GM10266 (cell line): ENCODE data around the gene SEC14L5.

Source experiments
- DNase-seq: peaks from one replicate; pipeline ENCODE4 v3.0.0; 2012; ENCODE audit errors: extremely low spot score
- CTCF ChIP-seq: IDR thresholded peaks from 2 replicates; pipeline ENCODE4 v1.5.1; 2012; ENCODE audit warnings: mild to moderate bottlenecking, low read depth; ENCODE audit not compliant: control insufficient read depth, insufficient read depth; ENCODE audit errors: missing control alignments

The SEC14L5 gene

GRCh38 chr16:5046914-5047313 is 88.8 kb downstream of the SEC14L5 start:
- no peak for TF ChIP-seq CTCF
- DNase-seq: no peak

- no peak for DNase-seq
- TF ChIP-seq CTCF: no peak
These were observed 97.0 kb downstream of the SEC14L5 start for GRCh38 chr16:5054876-5055865.

DNA sequence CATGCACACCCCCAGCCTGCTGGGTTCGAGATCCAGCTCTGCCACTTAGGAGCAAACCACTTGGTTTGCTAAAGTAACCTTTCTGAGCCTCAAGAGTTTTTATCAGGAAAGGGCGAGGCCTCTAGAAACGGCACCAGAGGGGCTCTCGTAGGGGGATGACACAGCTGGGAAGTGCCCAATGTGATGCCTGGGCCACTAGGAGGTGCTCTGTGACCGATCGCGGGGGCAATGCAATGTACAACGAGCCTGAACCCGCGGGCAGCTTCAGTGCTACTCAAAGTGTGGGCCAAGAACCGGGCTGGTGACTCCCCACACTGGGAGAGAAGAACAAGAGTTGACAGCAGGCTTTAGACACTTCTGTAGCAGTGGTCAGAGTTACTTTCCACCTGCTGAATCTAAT is 98.2 kb downstream of the SEC14L5 start:
- TF ChIP-seq CTCF: peak; percentile 70
- peak; percentile 60 for DNase-seq

DNA sequence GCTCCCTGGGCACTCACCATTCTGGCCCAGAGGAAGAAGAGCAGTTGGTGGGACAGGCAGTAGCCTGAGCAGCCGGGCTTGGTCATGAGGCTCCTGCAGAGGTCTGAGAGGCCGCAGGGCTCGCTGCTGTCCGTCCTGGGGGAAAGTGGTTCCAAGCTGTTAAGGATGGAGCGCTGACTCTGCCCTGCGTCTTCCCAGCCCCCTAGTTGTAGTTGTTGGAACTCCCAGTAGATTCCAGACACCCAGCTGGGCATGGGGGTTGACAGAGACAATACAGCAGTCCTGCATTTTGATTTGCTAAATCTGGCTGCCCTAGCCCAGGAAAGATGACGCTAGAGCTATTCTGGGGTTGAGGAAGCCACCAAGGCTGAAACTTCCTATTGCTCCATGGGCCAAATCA is 100.3 kb downstream of the SEC14L5 start:
- no peak for TF ChIP-seq CTCF
- no peak for DNase-seq

DNA sequence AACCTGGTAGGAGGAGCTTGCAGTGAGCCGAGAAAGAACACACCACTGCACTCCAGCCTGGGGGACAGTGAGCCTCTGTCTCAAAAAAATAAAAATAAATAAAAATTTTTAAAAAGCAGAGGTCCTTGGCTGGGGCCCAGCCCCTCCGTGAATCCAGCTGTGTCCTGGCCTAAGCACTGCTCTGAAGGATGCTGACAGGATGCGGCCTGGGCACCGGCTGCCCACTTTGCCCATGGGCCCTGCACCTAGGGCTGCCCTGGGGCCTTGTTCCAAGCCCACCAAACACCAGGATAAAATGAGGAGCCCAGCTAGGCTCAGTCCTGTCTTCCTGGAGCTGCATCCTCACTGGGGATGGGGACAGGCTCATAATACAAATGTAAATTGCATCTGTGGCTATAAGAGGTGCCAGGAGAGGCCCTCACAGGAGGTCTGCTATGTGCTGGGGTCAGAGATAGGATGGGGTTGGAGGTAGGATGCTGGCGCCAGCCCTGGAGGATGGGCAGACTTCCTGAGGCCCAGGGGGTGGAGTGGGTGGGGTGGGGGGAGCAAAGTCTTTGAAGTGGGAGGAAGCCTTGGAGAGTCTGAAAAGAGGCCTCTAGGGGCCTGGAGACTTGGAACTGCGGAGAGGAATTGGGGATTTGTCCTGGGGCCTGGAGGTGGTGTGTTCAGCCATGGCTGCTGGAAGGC is 101.4 kb downstream of the SEC14L5 start:
- no peak for DNase-seq
- no peak for TF ChIP-seq CTCF

- DNase-seq: peak; percentile 5
- no peak for TF ChIP-seq CTCF
These were observed 102.0 kb downstream of the SEC14L5 start for GRCh38 chr16:5060073-5060641.
